ENCODE measurements around the gene ZNF227. TPM values are rescaled to one million over a fixed set of nuclear protein-coding genes. Genes with fewer than 3 reads are reported as not detected.

ZNF227 gene
- total RNA-seq, 2 donors from 2014 or later: 10.1 to 13.5 TPM

Other genes starting within 250 kb of the ZNF227 start
- 1 to 10 TPM; 6.9 to 7.1 TPM for gene ZNF155, start 228.3 kb upstream of the ZNF227 start, total RNA-seq
- gene ZNF230, start 209.6 kb upstream of the ZNF227 start, total RNA-seq: 1 to 10 TPM; 3.3 to 3.9 TPM
- 1 to 10 TPM; 1.8 to 2.7 TPM for gene ZNF222, start 187.2 kb upstream of the ZNF227 start, total RNA-seq
- gene ZNF223, start 160.5 kb upstream of the ZNF227 start, total RNA-seq: 1 to 10 TPM; 5.0 to 8.4 TPM
- gene ZNF284, start 140.4 kb upstream of the ZNF227 start, total RNA-seq: 1 to 10 TPM; 1.6 to 2.1 TPM
- gene ZNF224, start 118.2 kb upstream of the ZNF227 start, total RNA-seq: 10 to 100 TPM; 22.3 to 25.8 TPM
- gene ZNF225, start 99.1 kb upstream of the ZNF227 start, total RNA-seq: 1 to 10 TPM; 3.7 to 3.9 TPM
- 1 to 10 TPM; 7.6 to 7.7 TPM for gene ZNF234, start 71.0 kb upstream of the ZNF227 start, total RNA-seq
- gene ZNF226, start 47.4 kb upstream of the ZNF227 start, total RNA-seq: 10 to 100 TPM; 16.1 to 20.3 TPM
- 1 to 10 TPM; 1.5 to 1.7 TPM for gene ZNF233, start 47.4 kb downstream of the ZNF227 start, total RNA-seq
- 1 to 10 TPM; 4.9 to 6.7 TPM for gene ZNF235, start 92.5 kb downstream of the ZNF227 start, total RNA-seq
- gene ZNF112, start 144.1 kb downstream of the ZNF227 start, total RNA-seq: 1 to 10 TPM; 3.3 to 4.4 TPM
- gene ZNF285, start 189.1 kb downstream of the ZNF227 start, total RNA-seq: 1 to 10 TPM in 1 of 2 donors, under 1 TPM in 1; 0.92 to 1.8 TPM
- 1 to 10 TPM; 1.5 to 2.7 TPM for gene ZNF229, start 235.9 kb downstream of the ZNF227 start, total RNA-seq